HepG2 (cell line): Measurements from ENCODE around the gene PCBP2. TPM values are rescaled to one million over a fixed set of nuclear protein-coding genes. Genes with fewer than 3 reads are reported as not detected.

Experiments used
- ATAC-seq: fragments of 200-7000 bp; cut with Tn5 transposase; 3 replicates; pipeline ENCODE4 v1.9.1; 2020; ENCODE audit warnings: mild to moderate bottlenecking, moderate library complexity
- BruUV-seq: library from RNA; stranded (reverse); fragments of 400-500 nt; replicated peaks from 2 replicates; lab custom pipeline; 2021; lab: Mats Ljungman, UMichigan
- CTCF ChIA-PET: fragments of 300-600 bp; formaldehyde crosslinking; extraction: SDS; loops from one replicate; lab custom pipeline; 2021; ENCODE audit warnings: low total read pairs, inconsistent platforms, low intra/inter-chr PET ratio; lab: Yijun Ruan, JAX
- POLR2A ChIA-PET: fragments of 350-600 bp; sonication (Branson Sonifier 250); formaldehyde crosslinking; loops from one replicate; lab custom pipeline; 2020; ENCODE audit warnings: antibody characterized with exemption, inconsistent platforms; lab: Yijun Ruan, JAX
- DNase-seq: peaks from one replicate; pipeline ENCODE4 v3.0.0-alpha.2; 2015; ENCODE audit warnings: low spot score
- FAIRE-seq: peaks from 3 replicates; lab custom pipeline; 2011; peaks lifted over from hg19 to GRCh38; lab: Jason Lieb, UNC
- H2AFZ ChIP-seq: one replicate; pipeline ENCODE4 v1.6.1; 2011; ENCODE audit warnings: low read length, inconsistent platforms
- H3K27ac ChIP-seq: fragments of 300-600 bp; 3 replicates; pipeline ENCODE4 v1.8.0; 2011; ENCODE audit warnings: mixed run types, mild to moderate bottlenecking, mixed read lengths, low read length, inconsistent platforms; ENCODE audit not compliant: insufficient read depth; ENCODE audit errors: extremely low read length
- H3K27me3 ChIP-seq, 2 experiments: fragments of 200-600 bp in 1 of 2; 2 replicates in 1 of 2; 3 replicates in 1 of 2; pipeline versions ENCODE4 v1.6.0 to v1.8.0; 2011; ENCODE audit warnings: low read length in 2 of 2, mild to moderate bottlenecking in 2 of 2, moderate library complexity in 2 of 2, inconsistent platforms in 1 of 2; ENCODE audit not compliant: insufficient read depth in 2 of 2, control insufficient read depth in 1 of 2
- H3K36me3 ChIP-seq, 2 experiments: fragments of 200-600 bp in 1 of 2; replicated peaks in 1 of 2; 2 replicates in 1 of 2; 3 replicates in 1 of 2; pipeline versions ENCODE4 v1.5.1 to v1.8.0; 2011; ENCODE audit warnings: low read length in 2 of 2, inconsistent platforms in 1 of 2; ENCODE audit not compliant: insufficient read depth in 2 of 2, control insufficient read depth in 1 of 2
- H3K4me1 ChIP-seq: 2 replicates; pipeline ENCODE4 v1.5.1; 2012; ENCODE audit warnings: low read length, inconsistent platforms; ENCODE audit not compliant: insufficient read depth
- H3K4me2 ChIP-seq: 2 replicates; pipeline ENCODE4 v1.6.0; 2011; ENCODE audit warnings: low read depth, low read length, inconsistent platforms
- H3K4me3 ChIP-seq, 3 experiments: fragments of 200-600 bp in 1 of 3; sonication (generic), shearing (Covaris generic) in 1 of 3; replicated peaks in 1 of 3; 2 replicates each; pipeline ENCODE4 v1.5.1; 2011 to 2016; ENCODE audit warnings: low read length in 3 of 3, inconsistent platforms in 2 of 3, low read depth in 2 of 3, mild to moderate bottlenecking in 2 of 3, control low read depth in 1 of 3, mixed read lengths in 1 of 3; ENCODE audit not compliant: insufficient read depth in 1 of 3
- H3K79me2 ChIP-seq: one replicate; pipeline ENCODE4 v1.6.1; 2011; ENCODE audit warnings: low read length, inconsistent platforms; ENCODE audit not compliant: insufficient read depth
- H3K9ac ChIP-seq: 2 replicates; pipeline ENCODE4 v1.6.0; 2011; ENCODE audit warnings: mild to moderate bottlenecking, low read depth, low read length, inconsistent platforms; ENCODE audit not compliant: insufficient read depth
- H3K9me3 ChIP-seq: 2 replicates; pipeline ENCODE4 v1.5.1; 2012; ENCODE audit warnings: mild to moderate bottlenecking, low read length
- H4K20me1 ChIP-seq: 2 replicates; pipeline ENCODE4 v1.6.0; 2011; ENCODE audit warnings: inconsistent platforms, mild to moderate bottlenecking, low read length, moderate library complexity; ENCODE audit not compliant: insufficient read depth
- AKAP8 ChIP-seq: sonication (generic); formaldehyde crosslinking; IDR thresholded peaks from 2 replicates; pipeline ENCODE4 v1.5.1; 2020; ENCODE audit warnings: mild to moderate bottlenecking, missing genetic modification reagents
- EP300 ChIP-seq, 3 experiments: sonication (generic) in 1 of 3; formaldehyde crosslinking in 1 of 3; IDR thresholded peaks; 2 replicates each; pipeline versions ENCODE4 v1.5.1 to v1.6.1; 2011 to 2020; ENCODE audit warnings: low read depth in 2 of 3, low read length in 2 of 3, borderline replicate concordance in 1 of 3, improper control_type of control experiment in 1 of 3, mild to moderate bottlenecking in 1 of 3, missing genetic modification reagents in 1 of 3, moderate library complexity in 1 of 3
- GABPB1 ChIP-seq: IDR thresholded peaks from 2 replicates; pipeline ENCODE4 v1.6.1; 2016; ENCODE audit warnings: mild to moderate bottlenecking, missing genetic modification reagents, moderate library complexity, missing compliant biosample characterization
- HNF4A ChIP-seq: sonication (generic); formaldehyde crosslinking; IDR thresholded peaks from 2 replicates; pipeline ENCODE4 v1.4.0; 2020; ENCODE audit warnings: missing genetic modification reagents
- IRF9 ChIP-seq: sonication (generic); formaldehyde crosslinking; IDR thresholded peaks from 2 replicates; pipeline ENCODE4 v1.8.0; 2022; ENCODE audit warnings: missing genetic modification reagents, mild to moderate bottlenecking, borderline replicate concordance
- PPARG ChIP-seq: conservative IDR thresholded peaks from 2 replicates; pipeline ENCODE4 v1.6.1; 2016; ENCODE audit warnings: missing biosample characterization, missing genetic modification reagents
- RBM39 ChIP-seq: fragments of 200-400 bp; formaldehyde crosslinking; IDR thresholded peaks from one replicate; pipeline ENCODE4 v1.6.1; 2018; ENCODE audit warnings: antibody characterized with exemption, mild to moderate bottlenecking, low read depth, low read length; ENCODE audit not compliant: poor library complexity, severe bottlenecking
- SNAPC2 ChIP-seq: sonication (generic); formaldehyde crosslinking; IDR thresholded peaks from 2 replicates; pipeline ENCODE4 v1.8.1; 2022; ENCODE audit warnings: mild to moderate bottlenecking, missing genetic modification reagents
- THAP9 ChIP-seq: sonication (generic); formaldehyde crosslinking; IDR thresholded peaks from 2 replicates; pipeline ENCODE4; 2020; ENCODE audit warnings: missing genetic modification reagents, mild to moderate bottlenecking, borderline replicate concordance
- USF2 ChIP-seq, 2 experiments: sonication (generic) in 1 of 2; formaldehyde crosslinking in 1 of 2; IDR thresholded peaks; 2 replicates each; pipeline versions ENCODE4 v1.5.1 to v1.6.1; 2011 to 2020; ENCODE audit warnings: borderline replicate concordance in 1 of 2, low read depth in 1 of 2, low read length in 1 of 2, mild to moderate bottlenecking in 1 of 2, missing genetic modification reagents in 1 of 2, moderate library complexity in 1 of 2
- ZBTB1 ChIP-seq: sonication (generic); formaldehyde crosslinking; IDR thresholded peaks from 2 replicates; pipeline ENCODE4 v1.4.0; 2020; ENCODE audit warnings: missing genetic modification reagents, borderline replicate concordance
- ZNF3 ChIP-seq: IDR thresholded peaks from 2 replicates; pipeline ENCODE4 v1.7.0; 2017; ENCODE audit warnings: inconsistent platforms
- ZNF792 ChIP-seq: IDR thresholded peaks from 2 replicates; pipeline ENCODE4 v1.6.1; 2016
- WGBS: methylation state at CpG from one replicate; pipeline ENCODE4 v1.1.6; 2017; ENCODE audit warnings: low lambda C conversion rate; 5-methylcytosine and 5-hydroxymethylcytosine counted together
- in situ Hi-C: cut with HindIII; loops from 2 replicates; pipeline ENCODE4 v1.10.0; 2017; ENCODE audit warnings: low pct_unique_long_range_greater_than_20kb; ENCODE audit not compliant: extremely low pct_ligation_motif_present
- intact Hi-C: fragments of 100-400 bp; cut with micrococcal nuclease; formaldehyde crosslinking; loops from one replicate; pipeline ENCODE4 v1.10.0; 2022; ENCODE audit not compliant: unreplicated experiment
- polyA plus RNA-seq, 8 experiments: library from polyadenylated mRNA; depleted of rRNA in 3 of 8; stranded (reverse) in 7 of 8; unstranded in 1 of 8; fragments of >200 nt; fragmentation: Illumina TruSeq in 4 of 8; extraction: Trizol in 4 of 8; gene quantifications; 2 replicates each; pipeline versions ENCODE4 v1.2.1 to v1.2.3, GENCODE V29; 2011 to 2016; ENCODE audit warnings: low read depth in 4 of 8, missing spikeins in 1 of 8, mixed read lengths in 1 of 8; ENCODE audit not compliant: insufficient read depth in 1 of 8
- total RNA-seq, 5 experiments: library from RNA; depleted of rRNA; stranded (reverse); fragments of >200 nt; fragmentation: Illumina TruSeq; extraction: Trizol; gene quantifications; 2 replicates each; pipeline ENCODE4 v1.2.3, GENCODE V29; 2016; ENCODE audit warnings: low read depth in 1 of 5

Gene PCBP2
- total and polyA plus RNA-seq, 2 of the 13 experiments (the other 11 are each of a cell fraction or from before 2014, with no cell fraction given): 154 to 345 TPM

- POLR2A ChIA-PET: interaction anchor here (0.6 to 3.4 kb wide), 7 partner anchors 7 to 178 kb away, joined by 3 to 58 read pairs (median 8); partner anchors contain the start of gene AAAS
- FAIRE-seq (no peak), ATAC-seq (no peak)
- TF ChIP-seq SNAPC2 (CRISPR knock-in tag): no peak
- no peak for TF ChIP-seq ZBTB1
- TF ChIP-seq USF2 (IDR thresholded peaks at IDR 0.05; ENCODE audit: low read depth, low read length): no peak
- TF ChIP-seq USF2 (CRISPR knock-in tag; IDR thresholded peaks at IDR 0.05; ENCODE audit: borderline replicate concordance): no peak
- TF ChIP-seq EP300 (IDR thresholded peaks at IDR 0.05; ENCODE audit: low read depth in 2 of 2, low read length in 2 of 2): no peak
- no peak for TF ChIP-seq EP300 (CRISPR knock-in tag; IDR thresholded peaks at IDR 0.05; ENCODE audit: borderline replicate concordance)
- TF ChIP-seq AKAP8 (CRISPR knock-in tag): no peak
- TF ChIP-seq THAP9 (CRISPR knock-in tag): no peak
- peak; percentile 35; the same call in 1 of the 2 replicates for TF ChIP-seq GABPB1 (CRISPR knock-in tag)
- TF ChIP-seq PPARG (CRISPR knock-in tag): no peak
- TF ChIP-seq ZNF792 (CRISPR knock-in tag): no peak
- TF ChIP-seq IRF9 (CRISPR knock-in tag): no peak
- no peak for TF ChIP-seq HNF4A
- TF ChIP-seq RBM39: peak; percentile 27
- no peak for TF ChIP-seq ZNF3 (CRISPR knock-in tag)
Measured at GRCh38 chr12:53499266-53500141, 47.6 kb downstream of the PCBP2 start, which contains the start of gene MAP3K12. Gene MAP3K12, minus strand, starts transcription at chr12:53499458. Its CDS starts 12,067 bp downstream, at chr12:53487391.

More at GRCh38 chr12:53499266-53500141, 47.6 kb downstream of the PCBP2 start, which contains the start of gene MAP3K12:
- WGBS: 2% methylated on average over 23 of the region's 51 CpGs
- H2AFZ ChIP-seq: no peak within 1 kb of the TSS
- in situ Hi-C loops (loop anchor here (5.0 kb wide), 1 partner anchor 172 kb away; no protein-coding TSS in a partner anchor), intact Hi-C loops (loop anchor here (2.0 kb wide), 2 partner anchors 151 to 179 kb away; partner anchors contain the start of gene AAAS)
- peaks cover 58% of the 10 kb centered on the region for H3K4me1 ChIP-seq
- peak within 1 kb of the TSS; percentile 69 to 78 (median 73) for H3K4me3 ChIP-seq
- no peaks in the 10 kb centered on the region for H3K9me3 ChIP-seq
- no peaks in the 10 kb centered on the region; a peak in 1 of 5 replicates for H3K27me3 ChIP-seq
- peak within 1 kb of the TSS; percentile 90 for H3K4me2 ChIP-seq
- H3K27ac ChIP-seq: peak within 1 kb of the TSS; percentile 88
- CTCF ChIA-PET: no interaction called here
- DNase-seq: no peak
- no peaks in the 10 kb centered on the region for H4K20me1 ChIP-seq
- no TSS peak for BruUV-seq
- peaks cover 4 to 7% of the 10 kb centered on the region in 2 experiments; a peak in 2 of 5 replicates for H3K36me3 ChIP-seq
- H3K79me2 ChIP-seq: peaks cover 16% of the 10 kb centered on the region
- peak within 1 kb of the TSS; percentile 81 for H3K9ac ChIP-seq
